NT2/D1 (cell line): ENCODE results near the gene TAF15.

Experiments used
- SUZ12 ChIP-seq: IDR thresholded peaks from 2 replicates; pipeline ENCODE4 v1.6.1; 2011; ENCODE audit not compliant: insufficient read length, insufficient read depth; ENCODE audit errors: extremely low read depth
- ZNF274 ChIP-seq: IDR thresholded peaks from 2 replicates; pipeline ENCODE4 v1.6.1; 2011; ENCODE audit warnings: mild to moderate bottlenecking, low read depth, low read length

GRCh38 chr17:35891269-35891668, 82.0 kb downstream of the TAF15 start:
- no peak for TF ChIP-seq ZNF274
- no peak for TF ChIP-seq SUZ12
